ENCODE results near the gene NRTN.

The NRTN gene

GRCh38 chr19:5817218-5817617, 12.4 kb downstream of the NRTN start:
- DNase-seq = no peak

- DNase-seq = no peak
Observed at GRCh38 chr19:5818594-5818993, 13.7 kb downstream of the NRTN start.

- no peak for DNase-seq
Observed at GRCh38 chr19:5820785-5821184, 15.9 kb downstream of the NRTN start.

- DNase-seq = no peak
Observed at GRCh38 chr19:5821521-5822180, 16.8 kb downstream of the NRTN start.

GRCh38 chr19:5822181-5822844, 17.4 kb downstream of the NRTN start:
- no peak for DNase-seq

GRCh38 chr19:5823579-5824281, 18.9 kb downstream of the NRTN start:
- no peak for DNase-seq

GRCh38 chr19:5824751-5825150, 19.9 kb downstream of the NRTN start:
- DNase-seq = no peak

- no peak for DNase-seq
Observed at GRCh38 chr19:5825178-5825577, 20.3 kb downstream of the NRTN start.

- DNase-seq = no peak
Observed at GRCh38 chr19:5826531-5827341, 21.9 kb downstream of the NRTN start.

- no peak for DNase-seq
Observed at GRCh38 chr19:5827342-5827890, 22.5 kb downstream of the NRTN start.

GRCh38 chr19:5827891-5828660, 23.2 kb downstream of the NRTN start:
- DNase-seq = peak; percentile 87

GRCh38 chr19:5828661-5829566, 24.0 kb downstream of the NRTN start:
- no peak for DNase-seq

GRCh38 chr19:5829567-5830310, 24.9 kb downstream of the NRTN start:
- DNase-seq = no peak

- no peak for DNase-seq
Observed at GRCh38 chr19:5831159-5831558, 26.3 kb downstream of the NRTN start.

- DNase-seq = no peak
Observed at GRCh38 chr19:5832061-5832460, 27.2 kb downstream of the NRTN start.

- DNase-seq = no peak
Observed at GRCh38 chr19:5832527-5833216, 27.8 kb downstream of the NRTN start.

- DNase-seq = no peak
Observed at GRCh38 chr19:5837761-5838352, 33.0 kb downstream of the NRTN start.

- DNase-seq = no peak
Observed at GRCh38 chr19:5838353-5839064, 33.6 kb downstream of the NRTN start.

All from NCI-H2227 treated with DMSO at 0.1 percent for 48 hours (cell line).